ENCODE measurements around the gene XCL1.

XCL1 gene

GRCh38 chr1:168629466-168629865 is 53.1 kb downstream of the XCL1 start:
- Histone ChIP-seq H3K36me3 (ENCODE audit: control insufficient read depth, insufficient read depth, low read length) (no peaks in the 10 kb centered on the region), H3K4me3 (replicated peaks; ENCODE audit: low read depth, low read length) (no peak overlapping the region), H3K27me3 (replicated peaks; ENCODE audit: control insufficient read depth, insufficient read depth, low read length) (no peaks in the 10 kb centered on the region)
- DNase-seq (ENCODE audit: extremely low read depth, insufficient read length) = no peak
- TF ChIP-seq CTCF (IDR thresholded peaks at IDR 0.05; ENCODE audit: insufficient read depth, low read length, poor library complexity, severe bottlenecking) = no peak
